Lower lobe of right lung (tissue), 2 donors: ENCODE results near the gene TMOD3. TPM values are rescaled to one million over a fixed set of nuclear protein-coding genes. Genes with fewer than 3 reads are reported as not detected.

Source experiments
- ATAC-seq, 2 donors: fragments of 200-7000 bp; cut with Tn5 transposase; one replicate each; pipeline ENCODE4 v1.9.1; 2020 to 2022; ENCODE audit warnings: mild to moderate bottlenecking in 2 of 2, moderate library complexity in 2 of 2
- DNase-seq: peaks from one replicate; pipeline ENCODE4 v3.0.0-alpha.2; 2020
- H3K27ac ChIP-seq: fragments of 200-600 bp; one replicate; pipeline ENCODE4 v1.8.0; 2022
- H3K27me3 ChIP-seq: fragments of 200-600 bp; one replicate; pipeline ENCODE4 v1.8.0; 2022; ENCODE audit warnings: low read depth
- H3K36me3 ChIP-seq: fragments of 200-600 bp; one replicate; pipeline ENCODE4 v1.8.0; 2022; ENCODE audit warnings: mild to moderate bottlenecking
- H3K4me1 ChIP-seq: fragments of 200-600 bp; one replicate; pipeline ENCODE4 v1.8.0; 2022
- H3K4me3 ChIP-seq: fragments of 200-600 bp; one replicate; pipeline ENCODE4 v1.8.0; 2022; ENCODE audit warnings: mild to moderate bottlenecking
- H3K9me3 ChIP-seq: fragments of 200-600 bp; one replicate; pipeline ENCODE4 v1.8.0; 2022
- intact Hi-C: fragments of 100-400 bp; cut with DNase I; formaldehyde crosslinking; loops from one replicate; pipeline ENCODE4 v1.11.0; 2022
- total RNA-seq: library from RNA; stranded (reverse); fragmentation: NEBNext Ultra II Directional; extraction: Animal tissue kit (Norgen Biotek cat#: 25700); gene quantifications from one replicate; pipeline ENCODE4 v1.2.1, GENCODE V29; 2021
- TF ChIP-seq, protein P1 (sequence below): fragments of 200-600 bp; IDR thresholded peaks from one replicate; pipeline ENCODE4 v1.8.0; 2022; ENCODE audit warnings: antibody characterized with exemption, mild to moderate bottlenecking
- donor health status: DM: no; HTN: yes; CAD: no; lungs with severe emphysema.

Gene TMOD3
- total RNA-seq, 1 donor from 2014 or later, result 73.7 TPM

GRCh38 chr15:51793521-51794305 is 35.7 kb upstream of the TMOD3 start:
- H3K27me3 ChIP-seq, result no peaks in the 10 kb centered on the region
- DNase-seq (peak; percentile 48), ATAC-seq (peak; percentile 39 to 84)
- TF ChIP-seq, protein P1, sequence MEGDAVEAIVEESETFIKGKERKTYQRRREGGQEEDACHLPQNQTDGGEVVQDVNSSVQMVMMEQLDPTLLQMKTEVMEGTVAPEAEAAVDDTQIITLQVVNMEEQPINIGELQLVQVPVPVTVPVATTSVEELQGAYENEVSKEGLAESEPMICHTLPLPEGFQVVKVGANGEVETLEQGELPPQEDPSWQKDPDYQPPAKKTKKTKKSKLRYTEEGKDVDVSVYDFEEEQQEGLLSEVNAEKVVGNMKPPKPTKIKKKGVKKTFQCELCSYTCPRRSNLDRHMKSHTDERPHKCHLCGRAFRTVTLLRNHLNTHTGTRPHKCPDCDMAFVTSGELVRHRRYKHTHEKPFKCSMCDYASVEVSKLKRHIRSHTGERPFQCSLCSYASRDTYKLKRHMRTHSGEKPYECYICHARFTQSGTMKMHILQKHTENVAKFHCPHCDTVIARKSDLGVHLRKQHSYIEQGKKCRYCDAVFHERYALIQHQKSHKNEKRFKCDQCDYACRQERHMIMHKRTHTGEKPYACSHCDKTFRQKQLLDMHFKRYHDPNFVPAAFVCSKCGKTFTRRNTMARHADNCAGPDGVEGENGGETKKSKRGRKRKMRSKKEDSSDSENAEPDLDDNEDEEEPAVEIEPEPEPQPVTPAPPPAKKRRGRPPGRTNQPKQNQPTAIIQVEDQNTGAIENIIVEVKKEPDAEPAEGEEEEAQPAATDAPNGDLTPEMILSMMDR, result no peak
- H3K4me3 ChIP-seq, result no peak overlapping the region
- no peaks in the 10 kb centered on the region for H3K9me3 ChIP-seq
- H3K4me1 ChIP-seq, result no peaks in the 10 kb centered on the region
- H3K36me3 ChIP-seq, result no peaks in the 10 kb centered on the region
- intact Hi-C loops, result no loop called here
- H3K27ac ChIP-seq, result no peak overlapping the region

DNA sequence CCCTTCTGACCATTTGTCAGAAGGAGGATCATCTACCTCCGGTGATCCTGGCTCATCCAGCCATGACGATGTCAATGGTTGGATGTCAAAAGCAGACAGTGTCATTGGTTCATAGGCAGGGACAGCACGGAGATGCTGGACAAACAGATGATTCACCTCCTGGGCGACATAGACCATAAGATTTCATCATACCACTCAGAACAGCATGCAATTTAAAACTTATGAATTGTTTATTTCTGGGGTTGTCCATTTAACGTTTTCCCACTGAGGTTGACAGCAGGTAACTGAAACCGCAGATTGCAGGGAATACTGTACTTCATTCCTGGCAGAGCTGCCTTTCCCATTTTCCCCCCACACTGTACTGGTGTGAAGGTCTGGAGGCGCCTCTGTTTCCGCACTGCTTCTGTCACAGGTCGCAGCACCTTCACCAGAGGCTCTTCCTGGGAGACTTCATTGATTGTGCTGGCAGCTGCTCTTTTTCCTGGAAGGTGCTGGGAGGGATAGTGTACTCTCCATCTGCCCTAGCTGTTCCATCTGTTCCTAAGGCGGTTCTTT is 32.5 kb upstream of the TMOD3 start:
- H3K27ac ChIP-seq, result no peak overlapping the region
- no peaks in the 10 kb centered on the region for H3K9me3 ChIP-seq
- H3K27me3 ChIP-seq, result no peaks in the 10 kb centered on the region
- H3K36me3 ChIP-seq, result peaks cover 9% of the 10 kb centered on the region
- DNase-seq (no peak), ATAC-seq (no peak)
- intact Hi-C loops, result no loop called here
- no peaks in the 10 kb centered on the region for H3K4me1 ChIP-seq
- TF ChIP-seq, protein P1, result no peak
- H3K4me3 ChIP-seq, result no peak overlapping the region

GRCh38 chr15:51798281-51798680 is 31.2 kb upstream of the TMOD3 start:
- H3K27me3 ChIP-seq, result no peaks in the 10 kb centered on the region
- no peak overlapping the region for H3K27ac ChIP-seq
- no peaks in the 10 kb centered on the region for H3K9me3 ChIP-seq
- peaks cover 9% of the 10 kb centered on the region for H3K36me3 ChIP-seq
- TF ChIP-seq, protein P1, result no peak
- ATAC-seq, result no peak
- intact Hi-C loops, result no loop called here
- DNase-seq, result no peak
- H3K4me1 ChIP-seq, result no peaks in the 10 kb centered on the region
- no peak overlapping the region for H3K4me3 ChIP-seq

DNA sequence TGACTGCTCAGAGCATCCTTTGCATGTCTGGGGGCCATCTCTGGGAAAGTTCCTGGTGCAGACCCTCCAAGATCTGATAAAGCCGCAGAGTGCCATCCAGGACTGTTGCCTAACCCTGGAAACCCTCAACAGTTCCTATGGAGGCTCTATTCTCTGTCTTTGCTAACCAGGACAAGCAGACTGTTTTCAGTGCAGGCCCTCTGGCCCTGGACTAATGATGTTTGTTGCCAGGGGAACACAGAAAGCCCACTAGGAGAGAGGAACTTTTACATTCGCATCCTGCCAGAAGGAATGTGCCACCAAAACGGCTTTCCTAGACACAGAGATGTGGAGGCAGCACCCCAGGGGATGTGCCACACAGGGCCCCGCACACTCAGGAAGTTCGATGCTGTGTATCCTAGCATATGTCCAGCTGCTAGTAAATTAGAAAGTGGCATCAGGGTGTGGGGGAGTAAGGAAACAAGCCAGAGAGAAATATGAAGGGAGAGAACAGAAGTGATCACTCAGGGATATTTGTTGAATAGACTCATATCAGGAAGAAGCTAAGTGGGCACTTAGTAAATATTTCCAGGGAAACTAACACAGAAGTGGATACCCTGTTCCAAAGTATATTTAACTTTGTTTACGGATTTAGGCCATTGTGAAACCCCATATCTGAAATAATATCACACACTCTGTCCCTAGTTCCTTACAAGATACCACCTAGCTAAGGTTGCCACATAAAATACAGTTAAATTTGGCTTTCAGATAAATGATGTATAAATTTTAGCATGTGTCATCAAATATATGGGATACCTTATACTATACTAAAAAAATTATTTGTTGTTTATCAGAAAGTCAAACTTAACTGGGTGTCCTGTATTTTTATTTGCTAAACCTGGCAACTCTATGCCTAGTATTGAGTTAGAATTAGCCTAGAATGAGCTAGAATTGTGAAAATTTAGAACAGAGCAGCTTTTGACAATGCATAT is 29.9 kb upstream of the TMOD3 start:
- no peak overlapping the region for H3K4me3 ChIP-seq
- H3K9me3 ChIP-seq, result no peaks in the 10 kb centered on the region
- no peaks in the 10 kb centered on the region for H3K27me3 ChIP-seq
- TF ChIP-seq, protein P1, result no peak
- DNase-seq (no peak), ATAC-seq (peak; percentile 59 to 88)
- H3K27ac ChIP-seq, result no peak overlapping the region
- intact Hi-C loops, result no loop called here
- H3K36me3 ChIP-seq, result peaks cover 9% of the 10 kb centered on the region
- no peaks in the 10 kb centered on the region for H3K4me1 ChIP-seq

DNA sequence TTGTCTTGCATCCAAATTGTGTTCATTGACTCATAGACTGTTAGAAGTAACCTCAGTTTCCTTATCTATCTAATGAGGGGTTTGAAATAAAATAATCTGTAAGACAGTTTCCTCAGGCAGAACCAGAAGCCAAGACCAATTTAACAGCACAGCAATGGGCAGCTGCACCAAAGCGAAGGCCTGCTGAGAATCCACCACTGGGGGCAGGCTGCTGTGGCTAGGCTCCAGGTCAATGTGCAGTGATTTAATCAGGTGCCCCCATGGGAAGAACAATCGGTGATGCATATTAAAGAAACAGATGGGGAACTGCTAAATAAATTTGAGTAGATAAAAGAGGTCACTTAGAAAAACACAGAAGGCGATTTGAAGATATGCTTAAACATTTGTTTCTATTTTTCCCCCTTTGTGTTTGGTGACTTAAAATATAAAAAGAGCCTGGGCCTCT is 28.0 kb upstream of the TMOD3 start:
- DNase-seq (no peak), ATAC-seq (peak in 1 of 2 donors; percentile 44)
- Histone ChIP-seq H3K27ac (no peak overlapping the region), H3K4me3 (no peak overlapping the region), H3K9me3 (no peaks in the 10 kb centered on the region), H3K4me1 (no peaks in the 10 kb centered on the region), H3K36me3 (peaks cover 12% of the 10 kb centered on the region), H3K27me3 (no peaks in the 10 kb centered on the region)
- intact Hi-C loops, result no loop called here
- TF ChIP-seq, protein P1, result peak; percentile 44
